ENCODE measurements around the gene KIF19. TPM values are rescaled to one million over a fixed set of nuclear protein-coding genes. Genes with fewer than 3 reads are reported as not detected.

The KIF19 gene
- total and polyA plus RNA-seq, 2 experiments from 2014 or later = not detected

DNA sequence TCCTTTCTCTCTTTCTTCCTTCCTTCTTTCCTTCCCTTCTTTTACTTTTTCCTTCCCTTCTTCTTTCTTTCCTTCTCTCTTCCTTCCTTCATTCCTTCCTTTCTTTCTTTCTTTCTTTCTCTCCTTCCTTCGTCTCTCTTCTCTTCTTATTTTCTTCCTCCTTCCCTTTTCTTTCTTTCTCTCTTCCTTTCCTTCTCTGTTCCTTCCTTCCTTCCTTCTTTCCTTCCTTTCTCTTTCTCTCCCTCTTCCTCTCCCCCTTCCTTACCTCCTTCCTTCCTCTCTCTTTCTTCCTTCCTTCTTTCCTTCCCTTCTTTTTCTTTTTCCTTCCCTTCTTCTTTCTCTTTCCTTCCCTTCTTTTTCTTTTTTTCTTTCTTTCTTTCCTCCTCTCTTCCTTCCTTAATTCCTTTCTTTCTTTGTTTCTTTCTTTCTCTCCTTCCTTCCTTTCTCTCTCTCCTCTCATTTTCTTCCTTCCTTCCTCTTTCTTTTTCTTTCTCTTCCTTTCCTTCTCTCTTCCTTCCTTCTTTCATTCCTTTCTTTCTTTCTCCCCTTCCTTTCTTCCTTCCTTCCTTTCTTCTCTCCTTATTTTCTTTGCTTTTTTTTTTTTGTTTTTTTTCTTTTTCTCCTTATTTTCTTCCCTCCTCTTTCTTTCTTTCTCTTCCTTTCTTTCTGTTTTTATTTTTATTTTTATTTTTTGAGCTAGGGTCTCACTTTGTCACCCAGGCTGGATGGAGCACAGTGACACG lies 64.1 kb downstream of the KIF19 start:
- Histone ChIP-seq H4K20me1 (ENCODE audit: insufficient read depth) (no peaks in the 10 kb centered on the region), H3K36me3 (ENCODE audit: low read depth) (no peaks in the 10 kb centered on the region), H3K79me2 (ENCODE audit: insufficient read depth) (no peaks in the 10 kb centered on the region), H3K9me3 (ENCODE audit: low read depth) (no peaks in the 10 kb centered on the region), H3K27ac (no peak overlapping the region), H3F3A (ENCODE audit: insufficient read depth) (peaks cover 4% of the 10 kb centered on the region; the same call in 1 of the 2 replicates), H3K4me1 (ENCODE audit: insufficient read depth) (no peaks in the 10 kb centered on the region), H3K9ac (no peak overlapping the region), H3K4me3 (no peak overlapping the region), H3K9me2 (ENCODE audit: insufficient read depth) (no peaks in the 10 kb centered on the region), H3K27me3 (replicated peaks; ENCODE audit: insufficient read depth) (no peaks in the 10 kb centered on the region), H2AFZ (no peak overlapping the region), H3K4me2 (ENCODE audit: unreplicated experiment) (no peak overlapping the region)
- 24 to 47% methylated on average over 2 of the region's 2 CpGs for WGBS, 2 experiments (ENCODE audit: low coverage in 1 of 2, low lambda C conversion rate in 2 of 2, missing lambda C conversion rate in 2 of 2)
- no peak for DNase-seq
- TF ChIP-seq EZH2 (IDR thresholded peaks at IDR 0.05; ENCODE audit: insufficient read depth, poor library complexity, severe bottlenecking) (no peak), EZH2phosphoT487 (IDR thresholded peaks at IDR 0.05; ENCODE audit: insufficient read depth, low read depth) (no peak)
- in situ Hi-C loops (cut with MboI) = no loop called here

- Histone ChIP-seq H3K4me2 (ENCODE audit: unreplicated experiment) (no peak overlapping the region), H3K9me2 (ENCODE audit: insufficient read depth) (no peaks in the 10 kb centered on the region), H3K9me3 (ENCODE audit: low read depth) (no peaks in the 10 kb centered on the region), H3K9ac (no peak overlapping the region), H3K27ac (no peak overlapping the region), H4K20me1 (ENCODE audit: insufficient read depth) (no peaks in the 10 kb centered on the region), H3F3A (ENCODE audit: insufficient read depth) (peaks cover 4% of the 10 kb centered on the region; the same call in 1 of the 2 replicates), H3K36me3 (ENCODE audit: low read depth) (no peaks in the 10 kb centered on the region), H3K4me1 (ENCODE audit: insufficient read depth) (no peaks in the 10 kb centered on the region), H3K79me2 (ENCODE audit: insufficient read depth) (no peaks in the 10 kb centered on the region), H3K27me3 (replicated peaks; ENCODE audit: insufficient read depth) (no peaks in the 10 kb centered on the region; the same call in 1 of the 2 replicates), H3K4me3 (no peak overlapping the region), H2AFZ (no peak overlapping the region)
- TF ChIP-seq EZH2phosphoT487 (IDR thresholded peaks at IDR 0.05; ENCODE audit: insufficient read depth, low read depth) (no peak), EZH2 (IDR thresholded peaks at IDR 0.05; ENCODE audit: insufficient read depth, poor library complexity, severe bottlenecking) (no peak)
- WGBS, 2 experiments (ENCODE audit: low coverage in 1 of 2, low lambda C conversion rate in 2 of 2, missing lambda C conversion rate in 2 of 2) = 56 to 57% methylated on average over 11 of the region's 11 CpGs
- in situ Hi-C loops (cut with MboI) = no loop called here
- DNase-seq = no peak
Measured at GRCh38 chr17:74390680-74391653, 64.9 kb downstream of the KIF19 start.

- no peaks in the 10 kb centered on the region for H3K4me1 ChIP-seq (ENCODE audit: insufficient read depth)
- H3K79me2 ChIP-seq (ENCODE audit: insufficient read depth) = no peaks in the 10 kb centered on the region
- H3K9me2 ChIP-seq (ENCODE audit: insufficient read depth) = no peaks in the 10 kb centered on the region
- no peak overlapping the region for H3K4me2 ChIP-seq (ENCODE audit: unreplicated experiment)
- H3K9ac ChIP-seq = no peak overlapping the region
- H2AFZ ChIP-seq = no peak overlapping the region
- no peak for DNase-seq
- H3K4me3 ChIP-seq = no peak overlapping the region
- H3K27me3 ChIP-seq (replicated peaks; ENCODE audit: insufficient read depth) = no peaks in the 10 kb centered on the region; the same call in 1 of the 2 replicates
- in situ Hi-C loops (cut with MboI) = no loop called here
- no peaks in the 10 kb centered on the region for H4K20me1 ChIP-seq (ENCODE audit: insufficient read depth)
- H3K36me3 ChIP-seq (ENCODE audit: low read depth) = no peaks in the 10 kb centered on the region
- H3F3A ChIP-seq (ENCODE audit: insufficient read depth) = peaks cover 4% of the 10 kb centered on the region; the same call in 1 of the 2 replicates
- no peaks in the 10 kb centered on the region for H3K9me3 ChIP-seq (ENCODE audit: low read depth)
- 33 to 42% methylated on average over 5 of the region's 5 CpGs for WGBS, 2 experiments (ENCODE audit: low coverage in 1 of 2, low lambda C conversion rate in 2 of 2, missing lambda C conversion rate in 2 of 2)
- no peak overlapping the region for H3K27ac ChIP-seq
- no peak for TF ChIP-seq EZH2phosphoT487 (IDR thresholded peaks at IDR 0.05; ENCODE audit: insufficient read depth, low read depth)
- TF ChIP-seq EZH2 (IDR thresholded peaks at IDR 0.05; ENCODE audit: insufficient read depth, poor library complexity, severe bottlenecking) = no peak
Measured at GRCh38 chr17:74391771-74392170, 65.7 kb downstream of the KIF19 start.

- H2AFZ ChIP-seq = no peak overlapping the region
- peaks cover 4% of the 10 kb centered on the region; the same call in 1 of the 2 replicates for H3F3A ChIP-seq (ENCODE audit: insufficient read depth)
- no peak overlapping the region for H3K27ac ChIP-seq
- no peaks in the 10 kb centered on the region; the same call in 1 of the 2 replicates for H3K27me3 ChIP-seq (replicated peaks; ENCODE audit: insufficient read depth)
- H3K9ac ChIP-seq = no peak overlapping the region
- no peaks in the 10 kb centered on the region for H4K20me1 ChIP-seq (ENCODE audit: insufficient read depth)
- no peaks in the 10 kb centered on the region for H3K9me2 ChIP-seq (ENCODE audit: insufficient read depth)
- H3K4me3 ChIP-seq = no peak overlapping the region
- H3K79me2 ChIP-seq (ENCODE audit: insufficient read depth) = no peaks in the 10 kb centered on the region
- TF ChIP-seq EZH2 (IDR thresholded peaks at IDR 0.05; ENCODE audit: insufficient read depth, poor library complexity, severe bottlenecking) = no peak
- TF ChIP-seq EZH2phosphoT487 (IDR thresholded peaks at IDR 0.05; ENCODE audit: insufficient read depth, low read depth) = no peak
- WGBS, 2 experiments (ENCODE audit: low coverage in 1 of 2, low lambda C conversion rate in 2 of 2, missing lambda C conversion rate in 2 of 2) = 34 to 36% methylated on average over 5 of the region's 5 CpGs
- DNase-seq = no peak
- H3K36me3 ChIP-seq (ENCODE audit: low read depth) = no peaks in the 10 kb centered on the region
- in situ Hi-C loops (cut with MboI) = no loop called here
- H3K4me2 ChIP-seq (ENCODE audit: unreplicated experiment) = no peak overlapping the region
- no peaks in the 10 kb centered on the region for H3K9me3 ChIP-seq (ENCODE audit: low read depth)
- H3K4me1 ChIP-seq (ENCODE audit: insufficient read depth) = no peaks in the 10 kb centered on the region
Measured at GRCh38 chr17:74392848-74393247, 66.8 kb downstream of the KIF19 start.

Data from GM23248 (cell line).